Iris pigment epithelial cell (primary cell): ENCODE results near the gene RPL26.
A peak's percentile ranks its signal among the peaks of the same experiment; 100 is the strongest.
"Not testable (repeated sequence)": the region's sequence is repeated elsewhere in the genome, so short reads cannot be mapped to it uniquely, and the experiment has no call there.

Experiments
- DNase-seq: peaks from one replicate; pipeline ENCODE4 v3.0.0-alpha.2; 2011; ENCODE audit warnings: low read depth

RPL26 gene

GRCh38 chr17:8394497-8394896 is 11.5 kb upstream of the RPL26 start:
- DNase-seq = not testable (repeated sequence)

DNA sequence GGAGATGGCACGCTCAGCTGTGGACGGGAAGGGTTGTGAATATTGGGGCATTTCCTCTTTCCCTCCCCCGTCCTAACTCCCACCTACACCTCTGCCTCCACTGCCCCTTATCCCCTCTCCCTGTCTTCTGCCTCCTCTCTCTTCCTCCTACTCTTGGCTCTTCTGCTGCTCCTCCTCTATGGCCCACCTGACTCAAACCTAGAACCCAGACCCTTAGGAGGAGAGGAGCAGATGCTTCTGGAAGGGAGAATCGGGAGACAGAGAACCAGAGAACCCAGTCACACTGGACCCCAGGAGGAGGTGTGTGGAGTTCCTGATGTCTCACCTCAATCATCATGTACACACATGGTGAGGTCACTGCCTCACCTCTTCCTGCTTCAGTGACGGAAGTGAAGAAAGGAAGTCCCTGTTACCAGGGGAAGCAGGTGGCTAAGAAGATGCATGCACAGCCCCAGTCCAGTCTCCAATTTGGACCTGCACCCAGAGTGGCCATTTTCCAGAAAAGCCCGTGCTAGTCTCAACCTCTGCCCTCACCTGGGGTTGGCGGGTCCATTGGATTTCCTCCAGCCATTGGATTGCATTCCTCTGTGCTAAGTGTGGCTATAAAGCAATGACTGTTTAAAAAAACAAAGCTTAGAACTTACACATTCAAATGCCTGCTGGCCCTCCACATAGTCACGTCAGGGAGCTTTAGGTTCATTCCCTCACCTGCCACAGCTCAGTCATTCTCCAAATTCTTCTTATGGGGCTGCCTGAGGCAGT is 10.7 kb upstream of the RPL26 start:
- no peak for DNase-seq

- DNase-seq = no peak
Observed at GRCh38 chr17:8392674-8393469, 9.9 kb upstream of the RPL26 start.

DNA sequence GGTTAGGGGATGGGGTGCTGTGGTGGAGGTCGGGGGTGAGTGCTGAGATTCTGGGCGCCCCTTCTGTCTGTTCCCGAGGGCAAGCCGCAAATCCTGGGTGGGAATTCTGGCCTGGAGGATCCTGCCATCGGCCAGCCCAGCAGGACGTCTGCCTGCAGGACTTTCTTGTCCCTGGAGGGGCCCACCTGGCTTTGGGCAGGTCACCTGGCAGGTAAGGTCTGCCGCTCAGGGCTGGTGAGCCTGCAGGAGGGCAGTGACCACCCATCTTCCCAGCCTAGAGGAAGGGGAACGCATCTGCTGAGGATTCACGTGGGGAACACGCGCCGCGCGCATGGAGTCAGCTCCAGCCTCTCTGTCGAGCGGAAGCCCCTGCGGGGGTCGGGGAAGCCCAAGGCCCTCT is 9.3 kb upstream of the RPL26 start:
- no peak for DNase-seq

DNA sequence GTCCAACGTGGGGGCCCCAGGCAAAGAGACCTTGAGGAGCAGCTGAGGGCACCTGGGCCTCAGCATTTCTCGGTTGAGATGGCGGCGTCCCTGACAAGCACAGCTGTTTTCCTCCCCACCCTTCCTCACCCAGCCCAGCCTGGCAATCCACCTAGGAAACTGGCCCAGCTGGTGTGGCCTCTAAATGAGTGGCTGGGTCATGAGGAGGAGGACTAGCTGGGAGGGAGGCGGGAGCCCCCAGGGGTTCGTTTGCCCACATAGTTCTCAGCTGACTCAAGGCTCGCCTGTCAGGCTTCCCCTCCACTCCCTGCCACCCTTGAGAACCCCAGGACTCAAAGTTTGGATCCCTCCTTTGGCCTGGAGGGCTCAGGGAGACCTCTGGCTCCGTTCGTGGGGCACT is 8.7 kb upstream of the RPL26 start:
- DNase-seq = no peak

DNA sequence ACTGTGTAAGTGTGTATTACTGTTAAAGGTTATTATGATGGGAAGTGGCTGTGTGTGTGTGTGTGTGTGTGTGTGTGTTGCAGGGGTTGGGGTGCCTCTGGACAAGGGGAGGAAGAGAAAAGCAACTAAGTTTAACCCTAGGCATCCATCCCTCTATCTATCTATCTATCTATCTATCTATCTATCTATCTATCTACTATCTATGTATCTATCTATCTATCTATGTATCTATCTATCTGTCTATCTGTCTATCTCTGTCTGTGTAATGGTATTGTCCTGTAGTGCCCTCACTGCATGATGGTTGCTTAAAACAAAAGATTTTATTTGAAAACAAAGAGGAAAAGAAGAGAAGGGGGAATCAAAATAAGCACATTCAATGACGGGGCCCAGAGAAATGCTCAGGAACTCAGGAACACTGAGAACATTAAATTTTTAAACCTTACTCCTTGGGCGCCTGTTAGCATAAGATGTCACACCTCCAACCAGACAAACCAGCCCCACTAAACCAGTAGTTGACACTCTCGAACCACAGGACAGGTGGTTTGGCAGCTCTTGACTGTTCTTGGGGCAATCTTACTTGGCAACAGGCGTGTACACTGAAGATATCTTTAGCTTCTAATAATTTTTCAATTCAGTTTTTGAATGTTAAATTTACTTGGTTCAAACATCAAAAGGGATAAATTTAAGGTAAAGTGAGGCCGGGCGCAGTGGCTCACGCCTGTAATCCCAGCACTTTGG is 5.1 kb upstream of the RPL26 start:
- no peak for DNase-seq

DNA sequence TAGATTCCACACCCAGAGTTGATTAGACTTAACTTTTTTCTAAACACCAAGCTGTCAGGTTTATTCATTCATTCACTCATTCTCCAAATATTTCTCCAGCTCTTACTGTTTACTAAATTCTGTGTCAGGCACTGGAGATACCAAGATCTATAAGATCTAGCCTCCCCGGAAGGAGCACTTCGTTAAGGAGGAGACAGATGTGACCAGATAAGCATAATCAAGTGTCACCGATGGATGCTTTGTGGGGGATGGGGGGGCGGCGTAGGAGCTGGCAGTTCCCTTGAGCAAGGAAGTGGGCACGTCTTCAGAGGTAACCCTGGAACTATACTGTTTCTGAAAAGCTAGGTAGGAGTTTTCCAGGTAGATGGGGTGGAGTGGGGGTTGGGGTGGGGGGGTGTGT is 3.8 kb upstream of the RPL26 start:
- no peak for DNase-seq

DNA sequence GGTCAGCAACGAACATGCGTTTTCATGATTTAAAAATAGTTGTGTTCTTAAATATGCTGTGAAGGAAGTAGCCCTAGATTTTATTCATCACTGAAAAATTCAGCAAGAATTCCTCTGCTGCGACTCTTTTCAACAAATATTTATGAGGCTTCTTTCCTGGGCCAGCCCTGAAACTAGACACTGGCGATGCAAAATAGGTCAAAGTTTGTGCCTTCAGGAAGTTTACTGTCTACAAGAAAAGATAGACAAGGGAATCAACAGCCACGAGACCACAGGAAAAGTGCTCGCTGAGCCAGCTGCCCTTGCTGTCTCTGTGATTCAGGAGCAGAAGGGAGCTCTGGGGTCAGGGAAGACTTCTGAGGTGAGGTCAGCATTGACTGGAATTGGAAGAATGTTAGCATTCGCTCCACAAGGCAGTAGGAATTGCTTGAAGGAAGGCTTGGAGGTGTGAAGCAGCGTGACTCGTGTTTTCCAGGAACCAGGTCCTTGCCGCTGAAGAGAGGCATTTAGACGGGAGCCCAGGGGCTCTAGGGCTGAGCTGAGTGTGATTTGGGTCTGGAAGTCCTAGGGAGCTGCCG is 1.9 kb upstream of the RPL26 start:
- DNase-seq = peak; percentile 94

- no peak for DNase-seq
Observed at GRCh38 chr17:8382880-8383142, 182 bp downstream of the RPL26 start.

GRCh38 chr17:8382052-8382879 is 727 bp downstream of the RPL26 start:
- peak; percentile 24 for DNase-seq

GRCh38 chr17:8380049-8380448 is 2.9 kb downstream of the RPL26 start:
- DNase-seq = no peak

GRCh38 chr17:8378117-8378516 is 4.9 kb downstream of the RPL26 start:
- DNase-seq = not testable (repeated sequence)

DNA sequence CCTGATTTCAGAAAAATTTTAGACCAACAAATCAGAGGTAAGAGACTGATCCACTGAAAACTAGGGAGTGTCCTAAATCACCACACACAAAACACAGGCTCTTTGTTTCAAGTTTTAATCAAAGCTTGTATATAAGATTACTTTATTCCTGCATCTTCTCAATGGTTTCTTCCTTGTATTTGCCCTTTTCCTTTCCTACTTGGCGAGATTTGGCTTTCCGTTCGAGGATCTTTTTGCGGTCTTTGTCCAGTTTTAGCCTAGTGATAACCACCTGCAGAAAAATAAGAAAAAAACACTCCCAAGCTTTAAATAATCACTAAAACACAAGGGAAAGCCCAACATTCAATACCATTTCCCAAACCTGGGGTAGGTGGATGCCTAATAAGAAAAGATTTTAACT is 5.6 kb downstream of the RPL26 start:
- no peak for DNase-seq

DNA sequence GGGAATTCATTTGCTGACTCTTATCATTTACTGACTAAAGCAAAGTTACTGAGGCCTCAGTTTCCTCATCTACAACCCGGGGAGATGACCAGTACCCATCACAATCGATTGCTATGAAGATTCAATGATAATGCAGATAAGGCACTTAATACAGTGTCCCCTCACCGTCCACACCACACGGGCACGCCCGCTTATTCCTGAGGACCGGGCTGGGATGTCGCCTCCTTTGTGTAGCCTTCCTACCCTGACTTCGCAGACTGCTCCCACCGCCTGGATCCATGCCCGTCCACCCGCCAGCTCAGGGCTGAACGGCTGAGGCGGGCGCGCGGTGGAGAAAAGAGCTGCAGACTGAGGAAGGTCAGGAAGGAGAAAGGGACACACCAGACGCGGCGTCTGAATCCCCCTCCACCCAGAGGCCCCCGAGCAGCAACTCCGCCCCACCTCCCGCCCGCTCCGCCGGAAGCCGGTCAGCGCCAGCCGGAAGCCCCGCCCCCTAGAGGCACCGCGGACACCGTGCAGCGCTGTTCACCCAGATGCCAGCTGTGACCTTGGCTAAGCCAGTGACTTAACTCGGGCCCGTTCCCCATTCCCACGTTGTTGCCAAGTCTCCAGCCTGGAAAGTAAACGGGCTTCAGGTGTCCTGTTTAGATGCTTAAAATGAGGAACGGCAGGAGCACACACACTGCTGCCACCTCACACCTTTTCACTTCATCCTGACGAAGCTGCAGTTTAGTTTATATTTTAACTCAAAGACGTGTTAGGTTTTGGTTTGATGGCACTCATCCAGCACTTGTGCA is 6.5 kb downstream of the RPL26 start, which contains the start of gene KRABD2:
TSS of gene KRABD2 (minus strand) at position 434 of the 797 bp plus-strand sequence.
- peak; percentile 81 for DNase-seq

DNA sequence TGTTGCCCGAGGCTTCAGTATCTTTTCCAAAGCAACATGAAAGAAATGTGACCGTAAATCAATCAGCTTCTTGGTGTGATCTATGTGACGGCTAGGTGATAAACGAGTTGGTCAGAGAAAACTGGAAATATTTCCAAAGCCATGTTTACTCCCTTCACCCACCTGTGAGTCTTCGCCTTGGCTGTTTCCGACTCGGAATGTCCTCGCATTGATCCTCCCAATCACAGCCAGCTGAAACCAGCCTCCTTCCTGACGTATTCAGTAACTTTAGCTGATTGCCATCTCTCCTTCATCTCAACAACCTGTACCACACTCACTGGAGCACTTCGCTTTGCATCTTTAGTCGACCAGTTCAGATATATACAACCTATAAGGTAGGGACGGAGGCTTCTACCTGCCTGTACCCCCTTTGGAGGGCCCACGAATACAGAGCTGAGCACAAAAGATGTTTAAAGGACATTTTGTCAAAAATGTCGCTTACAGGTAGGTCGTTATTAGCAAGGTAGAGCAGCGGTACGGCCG is 7.2 kb downstream of the RPL26 start:
- DNase-seq = peak; percentile 21

- not testable (repeated sequence) for DNase-seq
Observed at GRCh38 chr17:8373856-8374255, 9.1 kb downstream of the RPL26 start.

- no peak for DNase-seq
Observed at GRCh38 chr17:8372422-8372821, 10.6 kb downstream of the RPL26 start.

- no peak for DNase-seq
Observed at GRCh38 chr17:8371786-8372185, 11.2 kb downstream of the RPL26 start.

DNA sequence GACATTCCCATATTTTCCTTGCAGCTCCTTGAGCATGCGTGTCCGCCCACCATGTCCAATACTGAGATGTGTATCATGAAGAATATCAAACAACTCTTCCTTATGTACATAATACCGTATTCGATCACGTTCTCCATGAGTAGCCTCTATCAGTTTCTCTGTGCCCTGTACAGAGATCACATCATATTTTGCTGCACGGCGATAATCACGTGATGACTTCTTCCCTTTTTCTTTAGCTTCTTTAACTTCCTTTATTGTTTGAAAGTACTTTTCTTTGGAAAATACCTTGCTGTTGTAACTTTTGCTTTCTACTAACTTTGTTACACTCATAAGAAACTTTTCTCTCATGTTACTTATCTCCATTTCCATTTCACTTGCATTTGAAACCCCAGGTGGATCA is 13.0 kb downstream of the RPL26 start:
- no peak for DNase-seq

GRCh38 chr17:8368193-8368592 is 14.8 kb downstream of the RPL26 start:
- DNase-seq = no peak

GRCh38 chr17:8366231-8366630 is 16.8 kb downstream of the RPL26 start:
- peak; percentile 89 for DNase-seq
